IPS-18c (cell line): Measurements from ENCODE around the gene LARP4B.
A peak's percentile ranks its signal among the peaks of the same experiment; 100 is the strongest.

Experiments used
- H3K4me3 ChIP-seq: 2 replicates; pipeline ENCODE4 v1.7.0; 2013; ENCODE audit warnings: low read depth, mild to moderate bottlenecking, low read length, moderate library complexity; ENCODE audit not compliant: insufficient read depth
- H3K9me3 ChIP-seq: one replicate; pipeline ENCODE4 v1.6.1; 2013; ENCODE audit warnings: mild to moderate bottlenecking, low read length, moderate library complexity; ENCODE audit not compliant: control insufficient read depth, insufficient read depth

Gene LARP4B

GRCh38 chr10:931326-932318 lies at the start of gene LARP4B:
LARP4B (minus strand) TSS chr10:931705; CDS start chr10:885721, 45,984 bp downstream.
- no peaks in the 10 kb centered on the region for H3K9me3 ChIP-seq
- H3K4me3 ChIP-seq: peak within 1 kb of the TSS; percentile 69

- Histone ChIP-seq H3K4me3 (no peak overlapping the region; the same call in 1 of the 2 replicates), H3K9me3 (peaks cover 18% of the 10 kb centered on the region)
Measured at GRCh38 chr10:980468-981093, 49.1 kb upstream of the LARP4B start.

GRCh38 chr10:978826-979421 lies 47.4 kb upstream of the LARP4B start:
- H3K4me3 ChIP-seq: no peak overlapping the region
- H3K9me3 ChIP-seq: peaks cover 18% of the 10 kb centered on the region

- H3K9me3 ChIP-seq: peaks cover 18% of the 10 kb centered on the region
Measured at GRCh38 chr10:976316-976715, 44.8 kb upstream of the LARP4B start.

GRCh38 chr10:974785-975074 lies 43.2 kb upstream of the LARP4B start:
- no peak overlapping the region for H3K4me3 ChIP-seq

More at GRCh38 chr10:976316-976715, 44.8 kb upstream of the LARP4B start:
- no peak overlapping the region for H3K4me3 ChIP-seq

GRCh38 chr10:974038-974784 lies 42.7 kb upstream of the LARP4B start:
- H3K9me3 ChIP-seq: peaks cover 5% of the 10 kb centered on the region
- H3K4me3 ChIP-seq: no peak overlapping the region

More at GRCh38 chr10:974785-975074, 43.2 kb upstream of the LARP4B start:
- H3K9me3 ChIP-seq: peaks cover 7% of the 10 kb centered on the region

- no peak overlapping the region for H3K4me3 ChIP-seq
- H3K9me3 ChIP-seq: peaks cover 1% of the 10 kb centered on the region
Measured at GRCh38 chr10:972763-973162, 41.3 kb upstream of the LARP4B start.

- Histone ChIP-seq H3K4me3 (no peak overlapping the region), H3K9me3 (no peaks in the 10 kb centered on the region)
Measured at GRCh38 chr10:971613-972012, 40.1 kb upstream of the LARP4B start.

GRCh38 chr10:971150-971542 lies 39.6 kb upstream of the LARP4B start:
- Histone ChIP-seq H3K4me3 (no peak overlapping the region), H3K9me3 (no peaks in the 10 kb centered on the region)

- Histone ChIP-seq H3K9me3 (no peaks in the 10 kb centered on the region), H3K4me3 (no peak overlapping the region)
Measured at GRCh38 chr10:970311-971149, 39.0 kb upstream of the LARP4B start.

- Histone ChIP-seq H3K4me3 (no peak overlapping the region), H3K9me3 (no peaks in the 10 kb centered on the region)
Measured at GRCh38 chr10:969473-970150, 38.1 kb upstream of the LARP4B start.

- H3K9me3 ChIP-seq: no peaks in the 10 kb centered on the region
- H3K4me3 ChIP-seq: no peak overlapping the region
Measured at GRCh38 chr10:968546-969199, 37.2 kb upstream of the LARP4B start.

- no peaks in the 10 kb centered on the region for H3K9me3 ChIP-seq
- no peak overlapping the region for H3K4me3 ChIP-seq
Measured at GRCh38 chr10:966466-967235, 35.1 kb upstream of the LARP4B start.

- Histone ChIP-seq H3K9me3 (no peaks in the 10 kb centered on the region), H3K4me3 (no peak overlapping the region)
Measured at GRCh38 chr10:964988-965417, 33.5 kb upstream of the LARP4B start.
